Medulla oblongata (tissue), 1 donor: ENCODE results near the gene ATF7.

Source experiments
- DNase-seq: peaks from one replicate; pipeline ENCODE4 v3.0.0-alpha.2; 2015; ENCODE audit errors: extremely low spot score

ATF7 gene

GRCh38 chr12:53502331-53502730 lies 123.9 kb downstream of the ATF7 start:
- DNase-seq = no peak

- no peak for DNase-seq
Measured at GRCh38 chr12:53501615-53502181, 124.5 kb downstream of the ATF7 start.

GRCh38 chr12:53500776-53501614 lies 125.2 kb downstream of the ATF7 start, which contains the start of gene TARBP2:
TSS of gene TARBP2 (plus strand) at chr12:53501283. CDS start at chr12:53501409, 126 bp downstream.
- peak; percentile 100 for DNase-seq

- peak; percentile 86 for DNase-seq
Measured at GRCh38 chr12:53500142-53500775, 125.9 kb downstream of the ATF7 start.

- peak; percentile 74 for DNase-seq
Measured at GRCh38 chr12:53499266-53500141, 126.7 kb downstream of the ATF7 start, which contains the start of gene MAP3K12. TSS of gene MAP3K12 (minus strand) at chr12:53499458. CDS start at chr12:53487391, 12,067 bp downstream.

- no peak for DNase-seq
Measured at GRCh38 chr12:53498235-53498630, 127.9 kb downstream of the ATF7 start.

GRCh38 chr12:53497461-53497860 lies 128.7 kb downstream of the ATF7 start:
- no peak for DNase-seq

GRCh38 chr12:53496752-53497032 lies 129.5 kb downstream of the ATF7 start:
- no peak for DNase-seq

GRCh38 chr12:53495903-53496751 lies 130.1 kb downstream of the ATF7 start:
- DNase-seq = peak; percentile 66

- peak; percentile 27 for DNase-seq
Measured at GRCh38 chr12:53493610-53494391, 132.4 kb downstream of the ATF7 start.

GRCh38 chr12:53492830-53493609 lies 133.2 kb downstream of the ATF7 start:
- peak; percentile 96 for DNase-seq

- DNase-seq = no peak
Measured at GRCh38 chr12:53492188-53492587, 134.0 kb downstream of the ATF7 start.

- DNase-seq = no peak
Measured at GRCh38 chr12:53489242-53489864, 136.8 kb downstream of the ATF7 start.

- DNase-seq = no peak
Measured at GRCh38 chr12:53486736-53487487, 139.3 kb downstream of the ATF7 start.

- no peak for DNase-seq
Measured at GRCh38 chr12:53485955-53486735, 140.0 kb downstream of the ATF7 start.

- no peak for DNase-seq
Measured at GRCh38 chr12:53484686-53485575, 141.3 kb downstream of the ATF7 start.
